ENCODE data around the gene GNB3. TPM values are rescaled to one million over a fixed set of nuclear protein-coding genes. Genes with fewer than 3 reads are reported as not detected.

Gene GNB3
- total RNA-seq, 1 experiment from 2014 or later = 8.7 TPM

DNA sequence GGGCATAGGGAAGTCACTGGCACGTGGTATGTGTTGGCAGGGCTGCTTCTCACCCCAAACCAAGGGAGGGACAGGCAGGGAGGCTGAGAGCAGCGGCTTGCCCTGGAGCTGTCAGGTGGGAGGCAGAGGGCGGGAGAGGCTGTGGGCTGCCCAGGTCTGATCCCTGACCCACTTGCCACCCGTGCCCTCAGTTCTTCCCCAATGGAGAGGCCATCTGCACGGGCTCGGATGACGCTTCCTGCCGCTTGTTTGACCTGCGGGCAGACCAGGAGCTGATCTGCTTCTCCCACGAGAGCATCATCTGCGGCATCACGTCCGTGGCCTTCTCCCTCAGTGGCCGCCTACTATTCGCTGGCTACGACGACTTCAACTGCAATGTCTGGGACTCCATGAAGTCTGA is 4.7 kb downstream of the GNB3 start:
- Histone ChIP-seq H3K79me2 (ENCODE audit: insufficient read depth, low read length) (peaks cover 12% of the 10 kb centered on the region), H3K27ac (ENCODE audit: low read depth, low read length) (no peak overlapping the region), H3K9ac (ENCODE audit: low read length) (no peak overlapping the region), H3K4me2 (ENCODE audit: low read length) (no peak overlapping the region), H3K4me3 (replicated peaks in 1 of 2; ENCODE audit: low read depth in 1 of 2, low read length in 2 of 2) (no peak overlapping the region), H4K20me1 (ENCODE audit: insufficient read depth) (no peaks in the 10 kb centered on the region), H3K36me3 (ENCODE audit: control insufficient read depth in 1 of 2, insufficient read depth in 2 of 2, low read length in 2 of 2) (peaks cover 25 to 44% of the 10 kb centered on the region in 2 experiments; a peak in 3 of 4 replicates), H3K9me3 (ENCODE audit: control insufficient read depth in 1 of 2, insufficient read depth in 1 of 2, low read depth in 1 of 2, low read length in 2 of 2) (no peaks in the 10 kb centered on the region), H3K27me3 (ENCODE audit: insufficient read depth, low read length) (no peaks in the 10 kb centered on the region), H3K4me1 (ENCODE audit: control insufficient read depth in 1 of 2, insufficient read depth in 2 of 2, low read length in 2 of 2) (peaks cover 5 to 8% of the 10 kb centered on the region in 2 experiments), H3K9me2 (ENCODE audit: insufficient read depth) (no peaks in the 10 kb centered on the region), H2AFZ (ENCODE audit: low read depth, low read length, poor library complexity, severe bottlenecking) (no peak overlapping the region)
- TF ChIP-seq SP1 (IDR thresholded peaks at IDR 0.05; ENCODE audit: low read depth) (no peak), SRF (IDR thresholded peaks at IDR 0.05; ENCODE audit: low read depth) (no peak), SIN3A (IDR thresholded peaks at IDR 0.05; ENCODE audit: low read depth) (no peak), ZFX (IDR thresholded peaks at IDR 0.05) (no peak), RAD21 (IDR thresholded peaks at IDR 0.05; ENCODE audit: low read depth) (no peak), TCF7L2 (IDR thresholded peaks at IDR 0.05; ENCODE audit: borderline replicate concordance, extremely low read depth, insufficient read depth, insufficient read length) (no peak), CBX3 (IDR thresholded peaks at IDR 0.05; ENCODE audit: low read depth) (no peak), POLR2AphosphoS5 (IDR thresholded peaks at IDR 0.05; ENCODE audit: low read depth, low read length) (no peak), ELF1 (IDR thresholded peaks at IDR 0.05; ENCODE audit: borderline replicate concordance, low read depth) (no peak), YY1 (IDR thresholded peaks at IDR 0.05; ENCODE audit: extremely low read depth, insufficient replicate concordance, low read depth, low read length) (no peak), POLR2A (IDR thresholded peaks at IDR 0.05; ENCODE audit: borderline replicate concordance, extremely low read depth, insufficient read depth, insufficient read length) (no peak), EZH2 (IDR thresholded peaks at IDR 0.05) (no peak), FOSL1 (IDR thresholded peaks at IDR 0.05; ENCODE audit: low read depth) (no peak)
- TF ChIP-seq, protein P1, sequence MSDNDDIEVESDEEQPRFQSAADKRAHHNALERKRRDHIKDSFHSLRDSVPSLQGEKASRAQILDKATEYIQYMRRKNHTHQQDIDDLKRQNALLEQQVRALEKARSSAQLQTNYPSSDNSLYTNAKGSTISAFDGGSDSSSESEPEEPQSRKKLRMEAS (IDR thresholded peaks at IDR 0.05) = no peak
- TF ChIP-seq, protein P2, sequence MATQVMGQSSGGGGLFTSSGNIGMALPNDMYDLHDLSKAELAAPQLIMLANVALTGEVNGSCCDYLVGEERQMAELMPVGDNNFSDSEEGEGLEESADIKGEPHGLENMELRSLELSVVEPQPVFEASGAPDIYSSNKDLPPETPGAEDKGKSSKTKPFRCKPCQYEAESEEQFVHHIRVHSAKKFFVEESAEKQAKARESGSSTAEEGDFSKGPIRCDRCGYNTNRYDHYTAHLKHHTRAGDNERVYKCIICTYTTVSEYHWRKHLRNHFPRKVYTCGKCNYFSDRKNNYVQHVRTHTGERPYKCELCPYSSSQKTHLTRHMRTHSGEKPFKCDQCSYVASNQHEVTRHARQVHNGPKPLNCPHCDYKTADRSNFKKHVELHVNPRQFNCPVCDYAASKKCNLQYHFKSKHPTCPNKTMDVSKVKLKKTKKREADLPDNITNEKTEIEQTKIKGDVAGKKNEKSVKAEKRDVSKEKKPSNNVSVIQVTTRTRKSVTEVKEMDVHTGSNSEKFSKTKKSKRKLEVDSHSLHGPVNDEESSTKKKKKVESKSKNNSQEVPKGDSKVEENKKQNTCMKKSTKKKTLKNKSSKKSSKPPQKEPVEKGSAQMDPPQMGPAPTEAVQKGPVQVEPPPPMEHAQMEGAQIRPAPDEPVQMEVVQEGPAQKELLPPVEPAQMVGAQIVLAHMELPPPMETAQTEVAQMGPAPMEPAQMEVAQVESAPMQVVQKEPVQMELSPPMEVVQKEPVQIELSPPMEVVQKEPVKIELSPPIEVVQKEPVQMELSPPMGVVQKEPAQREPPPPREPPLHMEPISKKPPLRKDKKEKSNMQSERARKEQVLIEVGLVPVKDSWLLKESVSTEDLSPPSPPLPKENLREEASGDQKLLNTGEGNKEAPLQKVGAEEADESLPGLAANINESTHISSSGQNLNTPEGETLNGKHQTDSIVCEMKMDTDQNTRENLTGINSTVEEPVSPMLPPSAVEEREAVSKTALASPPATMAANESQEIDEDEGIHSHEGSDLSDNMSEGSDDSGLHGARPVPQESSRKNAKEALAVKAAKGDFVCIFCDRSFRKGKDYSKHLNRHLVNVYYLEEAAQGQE (IDR thresholded peaks at IDR 0.05; ENCODE audit: low read depth) = no peak
- TF ChIP-seq, protein P3, sequence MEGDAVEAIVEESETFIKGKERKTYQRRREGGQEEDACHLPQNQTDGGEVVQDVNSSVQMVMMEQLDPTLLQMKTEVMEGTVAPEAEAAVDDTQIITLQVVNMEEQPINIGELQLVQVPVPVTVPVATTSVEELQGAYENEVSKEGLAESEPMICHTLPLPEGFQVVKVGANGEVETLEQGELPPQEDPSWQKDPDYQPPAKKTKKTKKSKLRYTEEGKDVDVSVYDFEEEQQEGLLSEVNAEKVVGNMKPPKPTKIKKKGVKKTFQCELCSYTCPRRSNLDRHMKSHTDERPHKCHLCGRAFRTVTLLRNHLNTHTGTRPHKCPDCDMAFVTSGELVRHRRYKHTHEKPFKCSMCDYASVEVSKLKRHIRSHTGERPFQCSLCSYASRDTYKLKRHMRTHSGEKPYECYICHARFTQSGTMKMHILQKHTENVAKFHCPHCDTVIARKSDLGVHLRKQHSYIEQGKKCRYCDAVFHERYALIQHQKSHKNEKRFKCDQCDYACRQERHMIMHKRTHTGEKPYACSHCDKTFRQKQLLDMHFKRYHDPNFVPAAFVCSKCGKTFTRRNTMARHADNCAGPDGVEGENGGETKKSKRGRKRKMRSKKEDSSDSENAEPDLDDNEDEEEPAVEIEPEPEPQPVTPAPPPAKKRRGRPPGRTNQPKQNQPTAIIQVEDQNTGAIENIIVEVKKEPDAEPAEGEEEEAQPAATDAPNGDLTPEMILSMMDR (IDR thresholded peaks at IDR 0.05 in 2 of 3, conservative IDR thresholded peaks at IDR 0.05 in 1 of 3; ENCODE audit: borderline replicate concordance in 1 of 3, insufficient read depth in 1 of 3, low read depth in 2 of 3, low read length in 2 of 3) = no peak
- intact Hi-C loops (cut with micrococcal nuclease) = no loop called here
- CTCF ChIA-PET = no interaction called here
- POLR2A ChIA-PET = no interaction called here
- RAD21 ChIA-PET (ENCODE audit: low non-redundant PET in 1 of 2, low total read pairs in 2 of 2, uncharacterized antibody in 2 of 2, unreplicated experiment in 2 of 2) = no interaction called here
- DNase-seq (ENCODE audit: low read depth, low spot score) = no peak
- no TSS peak for BruUV-seq (replicated peaks)
- no peak for ATAC-seq

Data from HCT116 (cell line).